Right atrium auricular region (tissue), 2 donors: ENCODE data around the gene ZNF100. TPM values are rescaled to one million over a fixed set of nuclear protein-coding genes. Genes with fewer than 3 reads are reported as not detected.
"Not testable (repeated sequence)": the region's sequence is repeated elsewhere in the genome, so short reads cannot be mapped to it uniquely, and the experiment has no call there.

Experiments
- DNase-seq: peaks from one replicate; pipeline ENCODE4 v3.0.0-alpha.2; 2019; ENCODE audit warnings: low spot score
- H3K27ac ChIP-seq, 2 donors: fragments of 200-600 bp; sonication (generic); 1 replicate in 1 of 2; 2 replicates in 1 of 2; pipeline ENCODE4 v1.5.1; 2016 to 2019
- H3K27me3 ChIP-seq, 2 donors: fragments of 200-600 bp; sonication (generic); one replicate each; pipeline versions ENCODE4 v1.5.1 to v1.6.0; 2017 to 2019
- H3K36me3 ChIP-seq: fragments of 200-600 bp; sonication (generic); one replicate; pipeline ENCODE4 v1.5.1; 2016
- H3K4me1 ChIP-seq, 2 donors: fragments of 200-600 bp; sonication (generic); one replicate each; pipeline versions ENCODE4 v1.5.1 to v1.6.0; 2017 to 2019
- H3K4me3 ChIP-seq, 2 donors: fragments of 200-600 bp; sonication (generic); 1 replicate in 1 of 2; 2 replicates in 1 of 2; pipeline ENCODE4 v1.5.1; 2017 to 2019; ENCODE audit warnings: mild to moderate bottlenecking in 1 of 2, moderate library complexity in 1 of 2
- H3K9me3 ChIP-seq, 2 donors: fragments of 200-600 bp; sonication (generic); one replicate each; pipeline ENCODE4 v1.5.1; 2019
- total RNA-seq, 2 donors: library from RNA; depleted of rRNA; stranded (reverse); fragments of >200 nt; gene quantifications; one replicate each; pipeline ENCODE4 v1.1.0, GENCODE V29; 2016
- TF ChIP-seq, protein P1 (sequence below), 2 donors: fragments of 200-600 bp; sonication (generic); IDR thresholded peaks; one replicate each; pipeline ENCODE4 v1.5.1; 2019; ENCODE audit warnings: antibody characterized with exemption in 2 of 2

ZNF100 gene
- total RNA-seq, 2 donors from 2014 or later: 2.2 to 2.8 TPM

DNA sequence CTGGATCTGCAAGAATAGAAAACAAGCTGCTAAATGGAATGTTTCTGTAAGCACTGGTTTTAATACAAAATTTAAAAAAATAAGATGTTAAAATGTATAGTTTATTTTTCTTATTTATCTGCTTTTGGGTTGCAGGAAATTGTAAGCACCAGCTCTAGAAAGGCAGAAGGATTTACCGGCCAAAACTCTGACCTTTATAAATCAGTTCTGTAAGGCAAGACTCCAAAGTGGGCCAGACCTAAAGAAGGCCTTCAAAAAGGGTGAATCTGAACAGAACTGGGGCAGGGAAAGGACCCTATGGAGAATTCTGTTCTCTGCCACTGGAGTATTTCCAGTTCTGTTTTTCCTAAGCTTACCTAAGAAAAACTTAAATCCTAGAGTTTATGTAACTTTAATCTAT lies 19.3 kb downstream of the ZNF100 start:
- Histone ChIP-seq H3K27me3 (no peaks in the 10 kb centered on the region), H3K4me1 (peaks cover 0 to 8% of the 10 kb centered on the region in 2 donors), H3K27ac (no peak overlapping the region), H3K4me3 (no peak overlapping the region), H3K9me3 (no peaks in the 10 kb centered on the region), H3K36me3 (peaks cover 19% of the 10 kb centered on the region)
- TF ChIP-seq, protein P1, sequence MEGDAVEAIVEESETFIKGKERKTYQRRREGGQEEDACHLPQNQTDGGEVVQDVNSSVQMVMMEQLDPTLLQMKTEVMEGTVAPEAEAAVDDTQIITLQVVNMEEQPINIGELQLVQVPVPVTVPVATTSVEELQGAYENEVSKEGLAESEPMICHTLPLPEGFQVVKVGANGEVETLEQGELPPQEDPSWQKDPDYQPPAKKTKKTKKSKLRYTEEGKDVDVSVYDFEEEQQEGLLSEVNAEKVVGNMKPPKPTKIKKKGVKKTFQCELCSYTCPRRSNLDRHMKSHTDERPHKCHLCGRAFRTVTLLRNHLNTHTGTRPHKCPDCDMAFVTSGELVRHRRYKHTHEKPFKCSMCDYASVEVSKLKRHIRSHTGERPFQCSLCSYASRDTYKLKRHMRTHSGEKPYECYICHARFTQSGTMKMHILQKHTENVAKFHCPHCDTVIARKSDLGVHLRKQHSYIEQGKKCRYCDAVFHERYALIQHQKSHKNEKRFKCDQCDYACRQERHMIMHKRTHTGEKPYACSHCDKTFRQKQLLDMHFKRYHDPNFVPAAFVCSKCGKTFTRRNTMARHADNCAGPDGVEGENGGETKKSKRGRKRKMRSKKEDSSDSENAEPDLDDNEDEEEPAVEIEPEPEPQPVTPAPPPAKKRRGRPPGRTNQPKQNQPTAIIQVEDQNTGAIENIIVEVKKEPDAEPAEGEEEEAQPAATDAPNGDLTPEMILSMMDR (IDR thresholded peaks at IDR 0.05): no peak
- no peak for DNase-seq

DNA sequence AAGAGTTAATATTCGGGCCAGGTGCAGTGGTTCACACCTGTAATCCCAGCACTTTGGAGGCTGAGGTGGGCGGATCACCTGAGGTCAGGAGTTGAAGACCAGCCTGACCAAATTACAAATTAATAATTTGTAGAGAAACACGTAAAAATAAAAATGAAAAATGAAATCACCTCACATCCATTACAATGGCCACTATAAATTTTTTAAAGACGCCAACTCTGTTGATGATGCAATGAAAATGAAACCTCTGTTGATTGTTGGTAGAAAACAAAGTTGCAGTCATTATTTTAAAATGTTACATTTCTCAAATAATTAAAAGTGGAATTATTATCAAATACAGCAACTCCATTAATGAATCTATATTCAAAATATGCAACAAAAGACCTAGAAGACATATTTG lies 26.8 kb downstream of the ZNF100 start:
- Histone ChIP-seq H3K4me3 (no peak overlapping the region), H3K27ac (no peak overlapping the region), H3K36me3 (peaks cover 31% of the 10 kb centered on the region), H3K9me3 (peaks cover 0 to 7% of the 10 kb centered on the region in 2 donors), H3K4me1 (no peaks in the 10 kb centered on the region), H3K27me3 (no peaks in the 10 kb centered on the region)
- DNase-seq: no peak
- TF ChIP-seq, protein P1 (IDR thresholded peaks at IDR 0.05): no peak

DNA sequence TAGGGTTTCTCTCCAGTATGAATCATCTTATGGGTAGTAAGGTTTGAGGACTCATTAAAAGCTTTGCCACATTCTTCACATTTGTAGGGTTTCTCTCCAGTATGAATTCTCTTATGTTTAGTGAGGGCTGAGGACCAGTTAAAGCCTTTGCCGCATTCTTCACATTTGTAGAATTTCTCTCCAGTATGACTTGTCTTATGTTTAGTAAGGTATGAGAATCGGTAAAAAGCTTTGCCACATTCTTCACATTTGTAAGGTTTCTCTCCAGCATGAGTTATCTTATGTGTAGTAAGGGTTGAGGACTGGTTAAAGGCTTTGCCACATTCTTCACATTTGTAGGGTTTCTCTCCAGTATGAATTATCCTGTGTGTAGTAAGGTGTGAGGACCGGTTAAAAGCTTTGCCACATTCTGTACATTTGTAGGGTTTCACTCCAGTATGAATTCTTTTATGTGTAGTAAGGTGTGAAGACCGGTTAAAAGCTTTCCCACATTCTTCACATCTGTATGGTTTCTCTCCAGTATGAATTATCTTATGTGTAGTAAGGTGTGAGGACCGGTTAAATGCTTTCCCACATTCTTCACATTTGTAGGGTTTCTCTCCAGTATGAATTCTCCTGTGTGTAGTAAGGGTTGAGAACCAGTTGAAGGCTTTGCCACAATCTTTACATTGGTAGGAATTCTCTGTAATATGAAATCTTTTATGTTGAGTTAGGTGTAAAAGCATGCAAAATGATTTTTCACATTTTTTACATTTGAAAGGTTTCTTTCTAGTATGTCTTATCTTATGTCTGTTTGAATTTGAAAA lies 40.2 kb downstream of the ZNF100 start:
- peaks cover 25% of the 10 kb centered on the region for H3K36me3 ChIP-seq
- not testable (repeated sequence) for H3K4me1 ChIP-seq, H3K27ac ChIP-seq, DNase-seq, H3K4me3 ChIP-seq, H3K27me3 ChIP-seq
- H3K9me3 ChIP-seq: peaks cover 10 to 64% of the 10 kb centered on the region in 2 donors

DNA sequence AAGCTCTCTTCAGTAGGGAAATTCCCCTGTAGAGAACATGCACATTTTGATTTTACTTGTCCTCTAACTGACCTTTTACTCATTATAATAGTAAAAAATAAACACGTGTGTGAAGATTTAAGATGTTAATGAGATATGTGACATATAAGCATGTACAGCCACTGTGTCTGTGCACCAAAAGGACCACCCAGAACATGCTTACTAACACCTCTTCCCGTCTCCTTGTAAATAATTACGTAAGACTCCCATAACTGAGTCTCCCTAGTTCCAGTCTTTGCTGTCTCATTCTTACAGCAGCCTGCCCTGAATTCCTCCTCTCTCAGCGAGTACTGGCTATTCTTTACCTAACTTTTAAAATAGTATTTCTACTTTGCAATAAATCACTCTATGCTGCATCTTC lies 53.6 kb downstream of the ZNF100 start:
- TF ChIP-seq, protein P1 (IDR thresholded peaks at IDR 0.05): no peak
- Histone ChIP-seq H3K27ac (no peak overlapping the region), H3K36me3 (no peaks in the 10 kb centered on the region), H3K4me1 (no peaks in the 10 kb centered on the region), H3K9me3 (peaks cover 0 to 2% of the 10 kb centered on the region in 2 donors), H3K4me3 (no peak overlapping the region), H3K27me3 (no peaks in the 10 kb centered on the region)
- DNase-seq: no peak

DNA sequence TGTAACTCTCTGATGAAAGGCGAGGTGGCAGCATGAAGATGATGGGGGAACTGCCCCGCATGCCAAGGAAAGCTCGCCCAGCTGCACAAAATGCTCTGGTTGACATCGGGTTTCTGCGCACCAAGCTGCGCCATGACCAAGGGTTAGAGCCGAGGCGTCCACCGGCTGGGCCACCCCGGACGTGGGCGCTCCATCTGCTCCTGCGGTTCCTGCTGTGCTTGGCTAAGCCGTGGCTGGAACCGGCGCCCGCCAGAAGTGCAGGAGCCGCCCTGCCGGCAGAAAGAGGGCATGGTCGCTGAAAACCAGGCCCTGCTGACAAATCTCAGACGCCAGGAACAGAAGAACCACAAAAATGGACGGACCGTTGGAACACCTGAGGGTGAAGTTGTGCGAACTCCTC lies 57.9 kb downstream of the ZNF100 start:
- Histone ChIP-seq H3K4me1 (no peaks in the 10 kb centered on the region), H3K4me3 (no peak overlapping the region), H3K36me3 (no peaks in the 10 kb centered on the region), H3K27ac (no peak overlapping the region), H3K9me3 (no peaks in the 10 kb centered on the region), H3K27me3 (no peaks in the 10 kb centered on the region)
- no peak for DNase-seq
- TF ChIP-seq, protein P1 (IDR thresholded peaks at IDR 0.05): no peak

DNA sequence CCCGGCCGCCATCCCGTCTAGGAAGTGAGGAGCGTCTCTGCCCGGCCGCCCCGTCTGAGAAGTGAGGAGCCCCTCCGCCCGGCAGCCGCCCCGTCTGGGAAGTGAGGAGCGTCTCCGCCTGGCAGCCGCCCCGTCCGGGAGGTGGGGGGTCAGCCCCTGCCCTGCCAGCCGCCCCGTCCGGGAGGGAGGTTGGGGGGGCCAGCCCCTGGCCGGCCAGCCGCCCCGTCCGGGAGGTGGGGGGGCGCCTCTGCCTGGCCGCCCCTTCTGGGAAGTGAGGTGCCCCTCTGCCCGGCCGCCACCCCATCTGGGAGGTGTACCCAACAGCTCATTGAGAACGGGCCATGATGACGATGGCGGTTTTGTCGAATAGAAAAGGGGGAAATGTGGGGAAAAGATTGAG lies 59.5 kb downstream of the ZNF100 start:
- H3K4me1 ChIP-seq, DNase-seq, H3K27me3 ChIP-seq, H3K9me3 ChIP-seq, H3K27ac ChIP-seq, H3K4me3 ChIP-seq, H3K36me3 ChIP-seq: not testable (repeated sequence)

DNA sequence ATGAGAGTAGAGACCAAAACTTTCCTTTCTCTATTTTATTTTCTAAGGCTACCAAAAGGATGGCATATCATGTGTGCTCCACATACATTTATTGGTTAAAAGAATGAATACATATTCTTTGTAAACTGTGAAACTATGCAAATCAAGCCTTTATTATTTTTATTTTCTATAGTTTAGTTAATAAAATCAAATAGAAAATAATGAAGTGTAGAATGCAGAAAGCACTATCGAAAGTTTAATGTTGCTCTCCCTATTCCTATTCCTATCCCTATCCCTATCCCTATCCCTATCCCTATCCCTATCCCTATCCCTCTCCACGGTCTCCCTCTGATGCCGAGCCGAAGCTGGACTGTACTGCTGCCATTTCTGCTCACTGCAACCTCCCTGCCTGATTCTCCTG lies 60.3 kb downstream of the ZNF100 start:
- Histone ChIP-seq H3K27me3 (no peaks in the 10 kb centered on the region), H3K9me3 (no peaks in the 10 kb centered on the region), H3K4me1 (no peaks in the 10 kb centered on the region), H3K36me3 (no peaks in the 10 kb centered on the region), H3K4me3 (no peak overlapping the region), H3K27ac (no peak overlapping the region)
- TF ChIP-seq, protein P1 (IDR thresholded peaks at IDR 0.05): no peak
- no peak for DNase-seq
